HepG2 (cell line): ENCODE measurements around the gene GLIS2. TPM values are rescaled to one million over a fixed set of nuclear protein-coding genes. Genes with fewer than 3 reads are reported as not detected.

ENCODE experiments used
- ELF1 ChIP-seq: sonication (generic); formaldehyde crosslinking; IDR thresholded peaks from 2 replicates; pipeline ENCODE4 v1.4.0; 2020; ENCODE audit warnings: missing genetic modification reagents
- FOXJ3 ChIP-seq: sonication (generic); formaldehyde crosslinking; IDR thresholded peaks from 2 replicates; pipeline ENCODE4 v1.4.0; 2020; ENCODE audit warnings: missing genetic modification reagents, mild to moderate bottlenecking, borderline replicate concordance
- HNF4G ChIP-seq, 2 experiments: sonication (generic) in 1 of 2; formaldehyde crosslinking in 1 of 2; IDR thresholded peaks; 2 replicates each; pipeline versions ENCODE4 v1.4.0 to v1.6.1; 2011 to 2020; ENCODE audit warnings: borderline replicate concordance in 2 of 2, low read depth in 2 of 2, mild to moderate bottlenecking in 2 of 2, low read length in 1 of 2, missing genetic modification reagents in 1 of 2, moderate library complexity in 1 of 2
- KLF13 ChIP-seq: sonication (generic); formaldehyde crosslinking; IDR thresholded peaks from 2 replicates; pipeline ENCODE4 v1.4.0; 2020; ENCODE audit warnings: mild to moderate bottlenecking, missing genetic modification reagents
- NR2C2 ChIP-seq: sonication (generic); formaldehyde crosslinking; IDR thresholded peaks from 2 replicates; pipeline ENCODE4 v1.4.0; 2020; ENCODE audit warnings: missing genetic modification reagents, mild to moderate bottlenecking, moderate library complexity, borderline replicate concordance
- POGZ ChIP-seq: sonication (generic); formaldehyde crosslinking; IDR thresholded peaks from 2 replicates; pipeline ENCODE4 v1.4.0; 2020; ENCODE audit warnings: mild to moderate bottlenecking, missing genetic modification reagents
- PTBP1 ChIP-seq: fragments of 200-400 bp; formaldehyde crosslinking; IDR thresholded peaks from 2 replicates; pipeline ENCODE4 v1.6.1; 2018; ENCODE audit warnings: low read length, low read depth; ENCODE audit not compliant: poor library complexity, severe bottlenecking
- RFXAP ChIP-seq: sonication (generic); formaldehyde crosslinking; IDR thresholded peaks from 2 replicates; pipeline ENCODE4 v1.4.0; 2020; ENCODE audit warnings: missing genetic modification reagents, borderline replicate concordance
- RXRB ChIP-seq: IDR thresholded peaks from 2 replicates; pipeline ENCODE4 v1.6.1; 2016; ENCODE audit warnings: borderline replicate concordance, missing genetic modification reagents, missing compliant biosample characterization
- SAP130 ChIP-seq: IDR thresholded peaks from 2 replicates; pipeline ENCODE4 v1.6.1; 2016; ENCODE audit warnings: low read depth
- SRY ChIP-seq: sonication (generic); formaldehyde crosslinking; IDR thresholded peaks from 2 replicates; pipeline ENCODE4 v1.8.0; 2022; ENCODE audit warnings: mild to moderate bottlenecking, missing genetic modification reagents
- SSRP1 ChIP-seq: IDR thresholded peaks from 2 replicates; pipeline ENCODE4 v1.6.1; 2016; ENCODE audit warnings: control low read depth
- ZBTB3 ChIP-seq: sonication (generic); formaldehyde crosslinking; IDR thresholded peaks from 2 replicates; pipeline ENCODE4 v1.4.0; 2020; ENCODE audit warnings: low read depth, mild to moderate bottlenecking, moderate library complexity, missing genetic modification reagents, borderline replicate concordance
- ZFP37 ChIP-seq: sonication (generic); formaldehyde crosslinking; IDR thresholded peaks from 2 replicates; pipeline ENCODE4 v1.4.0; 2020; ENCODE audit warnings: missing genetic modification reagents, borderline replicate concordance
- polyA plus RNA-seq, 8 experiments: library from polyadenylated mRNA; depleted of rRNA in 3 of 8; stranded (reverse) in 7 of 8; unstranded in 1 of 8; fragments of >200 nt; fragmentation: Illumina TruSeq in 4 of 8; extraction: Trizol in 4 of 8; gene quantifications; 2 replicates each; pipeline versions ENCODE4 v1.2.1 to v1.2.3, GENCODE V29; 2011 to 2016; ENCODE audit warnings: low read depth in 4 of 8, missing spikeins in 1 of 8, mixed read lengths in 1 of 8; ENCODE audit not compliant: insufficient read depth in 1 of 8
- total RNA-seq, 5 experiments: library from RNA; depleted of rRNA; stranded (reverse); fragments of >200 nt; fragmentation: Illumina TruSeq; extraction: Trizol; gene quantifications; 2 replicates each; pipeline ENCODE4 v1.2.3, GENCODE V29; 2016; ENCODE audit warnings: low read depth in 1 of 5
- TF ChIP-seq, protein P1 (sequence below): sonication (generic); formaldehyde crosslinking; IDR thresholded peaks from 2 replicates; pipeline ENCODE4 v1.8.0; 2022; ENCODE audit warnings: missing genetic modification reagents, mild to moderate bottlenecking, inconsistent platforms, borderline replicate concordance
- TF ChIP-seq, protein P2 (sequence below): IDR thresholded peaks from 2 replicates; pipeline ENCODE4 v1.6.1; 2016; ENCODE audit warnings: mild to moderate bottlenecking
- TF ChIP-seq, protein P3 (sequence below): sonication (generic); formaldehyde crosslinking; IDR thresholded peaks from 2 replicates; pipeline ENCODE4 v1.5.0; 2020; ENCODE audit warnings: missing genetic modification reagents
- TF ChIP-seq, protein P4 (sequence below): sonication (generic); formaldehyde crosslinking; IDR thresholded peaks from 2 replicates; pipeline ENCODE4 v1.4.0; 2020; ENCODE audit warnings: missing genetic modification reagents, borderline replicate concordance

GLIS2 gene
- total and polyA plus RNA-seq, 2 of the 13 experiments (the other 11 are each of a cell fraction or from before 2014, with no cell fraction given): 0.28 to 0.29 TPM

DNA sequence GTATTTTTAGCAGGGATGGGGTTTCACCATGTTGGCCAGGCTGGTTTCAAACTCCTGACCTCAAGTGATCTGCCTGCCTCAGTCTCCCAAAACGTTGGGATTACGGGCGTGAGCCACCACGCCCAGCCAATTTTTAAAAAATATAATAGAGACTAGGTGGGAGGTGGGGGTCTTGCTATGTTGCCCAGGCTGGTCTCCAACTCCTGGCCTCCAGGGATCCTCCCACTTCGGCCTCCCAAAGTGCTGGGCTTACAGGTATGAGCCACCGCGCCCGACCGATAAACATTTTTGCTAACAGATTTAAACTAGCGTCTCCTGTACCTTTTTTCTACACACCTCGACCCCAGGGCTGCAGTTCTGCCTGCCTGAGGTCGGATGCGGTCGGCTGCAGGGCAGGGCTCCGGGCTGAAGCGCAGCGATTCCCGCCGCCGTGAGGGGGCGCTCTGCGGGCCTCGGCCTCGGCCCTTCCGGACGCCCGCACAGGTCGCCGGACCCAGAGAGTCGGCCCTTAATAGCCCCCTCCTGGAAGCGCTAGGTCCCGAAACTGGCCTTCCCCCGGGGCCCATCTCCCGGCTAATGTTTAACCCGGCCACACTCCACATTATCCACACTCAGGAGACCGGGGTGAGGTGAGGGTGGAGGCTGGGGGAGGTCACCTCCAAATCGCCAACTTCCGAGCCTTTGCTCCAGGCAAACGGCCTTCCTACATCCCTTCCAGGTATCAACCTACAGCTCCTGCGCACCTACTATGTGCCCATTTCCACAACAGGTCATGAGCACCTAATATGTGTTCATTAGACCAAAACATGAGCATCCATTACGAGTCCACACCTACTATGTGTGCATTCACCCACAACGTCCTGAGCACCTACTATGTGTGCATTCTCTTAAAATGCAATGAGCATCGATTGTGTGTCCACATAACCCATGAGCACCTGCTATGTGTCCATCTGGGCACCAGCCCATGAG is 2.0 kb upstream of the GLIS2 start (continued):
- TF ChIP-seq, protein P1, sequence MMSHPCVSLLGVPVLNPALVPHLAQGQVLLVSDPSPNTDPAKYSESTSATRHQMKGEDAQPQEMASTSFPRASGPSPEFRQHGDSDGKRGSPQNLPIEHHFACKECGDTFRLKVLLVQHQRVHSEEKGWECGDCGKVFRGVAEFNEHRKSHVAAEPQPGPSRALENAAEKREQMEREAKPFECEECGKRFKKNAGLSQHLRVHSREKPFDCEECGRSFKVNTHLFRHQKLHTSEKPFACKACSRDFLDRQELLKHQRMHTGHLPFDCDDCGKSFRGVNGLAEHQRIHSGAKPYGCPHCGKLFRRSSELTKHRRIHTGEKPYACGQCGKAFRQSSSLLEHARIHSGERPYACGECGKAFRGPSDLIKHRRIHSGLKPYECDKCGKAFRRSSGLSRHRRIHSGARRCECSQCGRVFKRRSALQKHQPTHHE (CRISPR knock-in tag): peak; percentile 46; the same call in 1 of the 2 replicates
- TF ChIP-seq ELF1 (peak; percentile 63), ZBTB3 (CRISPR knock-in tag) (0 out of 2 replicates have a peak, but pooled peaks have one; percentile 63), RXRB (peak; percentile 31; the same call in 1 of the 2 replicates), ZFP37 (CRISPR knock-in tag) (no peak), SAP130 (CRISPR knock-in tag) (peak; percentile 60), SSRP1 (CRISPR knock-in tag) (no peak; the same call in 1 of the 2 replicates), RFXAP (CRISPR knock-in tag) (peak; percentile 27; the same call in 1 of the 2 replicates), SRY (CRISPR knock-in tag) (peak; percentile 33; the same call in 1 of the 2 replicates), KLF13 (CRISPR knock-in tag) (no peak), POGZ (CRISPR knock-in tag) (0 out of 2 replicates have a peak, but pooled peaks have one; percentile 17), FOXJ3 (peak; percentile 42; the same call in 1 of the 2 replicates), HNF4G (IDR thresholded peaks at IDR 0.05; ENCODE audit: borderline replicate concordance, low read depth, low read length) (no peak; the same call in 1 of the 2 replicates), HNF4G (CRISPR knock-in tag; IDR thresholded peaks at IDR 0.05; ENCODE audit: borderline replicate concordance, low read depth) (peak; percentile 42; the same call in 1 of the 2 replicates), NR2C2 (CRISPR knock-in tag) (peak; percentile 50; the same call in 1 of the 2 replicates), PTBP1 (peak; percentile 36)
- TF ChIP-seq, protein P2, sequence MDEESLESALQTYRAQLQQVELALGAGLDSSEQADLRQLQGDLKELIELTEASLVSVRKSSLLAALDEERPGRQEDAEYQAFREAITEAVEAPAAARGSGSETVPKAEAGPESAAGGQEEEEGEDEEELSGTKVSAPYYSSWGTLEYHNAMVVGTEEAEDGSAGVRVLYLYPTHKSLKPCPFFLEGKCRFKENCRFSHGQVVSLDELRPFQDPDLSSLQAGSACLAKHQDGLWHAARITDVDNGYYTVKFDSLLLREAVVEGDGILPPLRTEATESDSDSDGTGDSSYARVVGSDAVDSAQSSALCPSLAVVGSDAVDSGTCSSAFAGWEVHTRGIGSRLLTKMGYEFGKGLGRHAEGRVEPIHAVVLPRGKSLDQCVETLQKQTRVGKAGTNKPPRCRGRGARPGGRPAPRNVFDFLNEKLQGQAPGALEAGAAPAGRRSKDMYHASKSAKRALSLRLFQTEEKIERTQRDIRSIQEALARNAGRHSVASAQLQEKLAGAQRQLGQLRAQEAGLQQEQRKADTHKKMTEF (CRISPR knock-in tag): peak; percentile 62
- TF ChIP-seq, protein P3, sequence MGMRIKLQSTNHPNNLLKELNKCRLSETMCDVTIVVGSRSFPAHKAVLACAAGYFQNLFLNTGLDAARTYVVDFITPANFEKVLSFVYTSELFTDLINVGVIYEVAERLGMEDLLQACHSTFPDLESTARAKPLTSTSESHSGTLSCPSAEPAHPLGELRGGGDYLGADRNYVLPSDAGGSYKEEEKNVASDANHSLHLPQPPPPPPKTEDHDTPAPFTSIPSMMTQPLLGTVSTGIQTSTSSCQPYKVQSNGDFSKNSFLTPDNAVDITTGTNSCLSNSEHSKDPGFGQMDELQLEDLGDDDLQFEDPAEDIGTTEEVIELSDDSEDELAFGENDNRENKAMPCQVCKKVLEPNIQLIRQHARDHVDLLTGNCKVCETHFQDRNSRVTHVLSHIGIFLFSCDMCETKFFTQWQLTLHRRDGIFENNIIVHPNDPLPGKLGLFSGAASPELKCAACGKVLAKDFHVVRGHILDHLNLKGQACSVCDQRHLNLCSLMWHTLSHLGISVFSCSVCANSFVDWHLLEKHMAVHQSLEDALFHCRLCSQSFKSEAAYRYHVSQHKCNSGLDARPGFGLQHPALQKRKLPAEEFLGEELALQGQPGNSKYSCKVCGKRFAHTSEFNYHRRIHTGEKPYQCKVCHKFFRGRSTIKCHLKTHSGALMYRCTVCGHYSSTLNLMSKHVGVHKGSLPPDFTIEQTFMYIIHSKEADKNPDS: no peak; the same call in 1 of the 2 replicates
- TF ChIP-seq, protein P4, sequence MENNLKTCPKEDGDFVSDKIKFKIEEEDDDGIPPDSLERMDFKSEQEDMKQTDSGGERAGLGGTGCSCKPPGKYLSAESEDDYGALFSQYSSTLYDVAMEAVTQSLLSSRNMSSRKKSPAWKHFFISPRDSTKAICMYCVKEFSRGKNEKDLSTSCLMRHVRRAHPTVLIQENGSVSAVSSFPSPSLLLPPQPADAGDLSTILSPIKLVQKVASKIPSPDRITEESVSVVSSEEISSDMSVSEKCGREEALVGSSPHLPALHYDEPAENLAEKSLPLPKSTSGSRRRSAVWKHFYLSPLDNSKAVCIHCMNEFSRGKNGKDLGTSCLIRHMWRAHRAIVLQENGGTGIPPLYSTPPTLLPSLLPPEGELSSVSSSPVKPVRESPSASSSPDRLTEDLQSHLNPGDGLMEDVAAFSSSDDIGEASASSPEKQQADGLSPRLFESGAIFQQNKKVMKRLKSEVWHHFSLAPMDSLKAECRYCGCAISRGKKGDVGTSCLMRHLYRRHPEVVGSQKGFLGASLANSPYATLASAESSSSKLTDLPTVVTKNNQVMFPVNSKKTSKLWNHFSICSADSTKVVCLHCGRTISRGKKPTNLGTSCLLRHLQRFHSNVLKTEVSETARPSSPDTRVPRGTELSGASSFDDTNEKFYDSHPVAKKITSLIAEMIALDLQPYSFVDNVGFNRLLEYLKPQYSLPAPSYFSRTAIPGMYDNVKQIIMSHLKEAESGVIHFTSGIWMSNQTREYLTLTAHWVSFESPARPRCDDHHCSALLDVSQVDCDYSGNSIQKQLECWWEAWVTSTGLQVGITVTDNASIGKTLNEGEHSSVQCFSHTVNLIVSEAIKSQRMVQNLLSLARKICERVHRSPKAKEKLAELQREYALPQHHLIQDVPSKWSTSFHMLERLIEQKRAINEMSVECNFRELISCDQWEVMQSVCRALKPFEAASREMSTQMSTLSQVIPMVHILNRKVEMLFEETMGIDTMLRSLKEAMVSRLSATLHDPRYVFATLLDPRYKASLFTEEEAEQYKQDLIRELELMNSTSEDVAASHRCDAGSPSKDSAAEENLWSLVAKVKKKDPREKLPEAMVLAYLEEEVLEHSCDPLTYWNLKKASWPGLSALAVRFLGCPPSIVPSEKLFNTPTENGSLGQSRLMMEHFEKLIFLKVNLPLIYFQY (CRISPR knock-in tag): peak; percentile 76; the same call in 1 of the 2 replicates
